Immature natural killer cell (primary cell): ENCODE results near the gene FAM120B. TPM values are rescaled to one million over a fixed set of nuclear protein-coding genes. Genes with fewer than 3 reads are reported as not detected.

Source experiments
- DNase-seq, 3 donors: peaks; one replicate each; pipeline ENCODE4 v3.0.0; 2022; ENCODE audit warnings: mixed read lengths in 1 of 3
- H3K27ac Mint-ChIP-seq, 6 donors: one replicate each; pipeline ENCODE4 v1.8.0; 2020; ENCODE audit warnings: mixed read lengths in 6 of 6, mild to moderate bottlenecking in 5 of 6, inconsistent platforms in 4 of 6, moderate library complexity in 3 of 6
- H3K27me3 Mint-ChIP-seq, 3 donors: one replicate each; pipeline ENCODE4 v1.8.0; 2020 to 2021; ENCODE audit warnings: low read depth in 3 of 3, mild to moderate bottlenecking in 3 of 3, mixed read lengths in 3 of 3, moderate library complexity in 3 of 3, inconsistent platforms in 1 of 3
- H3K36me3 Mint-ChIP-seq, 3 donors: one replicate each; pipeline ENCODE4 v1.8.0; 2020; ENCODE audit warnings: mixed read lengths in 3 of 3, inconsistent platforms in 2 of 3, mild to moderate bottlenecking in 2 of 3
- H3K4me1 Mint-ChIP-seq, 2 donors: one replicate each; pipeline ENCODE4 v1.8.0; 2020; ENCODE audit warnings: inconsistent platforms in 2 of 2, mild to moderate bottlenecking in 2 of 2, mixed read lengths in 2 of 2, moderate library complexity in 1 of 2
- H3K4me3 Mint-ChIP-seq, 5 donors: one replicate each; pipeline ENCODE4 v1.8.0; 2020; ENCODE audit warnings: mild to moderate bottlenecking in 5 of 5, mixed read lengths in 5 of 5, inconsistent platforms in 3 of 5, moderate library complexity in 3 of 5
- H3K9me3 Mint-ChIP-seq, 6 donors: one replicate each; pipeline ENCODE4 v1.8.0; 2020; ENCODE audit warnings: mild to moderate bottlenecking in 6 of 6, mixed read lengths in 6 of 6, inconsistent platforms in 4 of 6, moderate library complexity in 3 of 6
- polyA plus RNA-seq, 3 donors: library from polyadenylated mRNA; unstranded; fragments of 300-500 nt; fragmentation: Illumina TruSeq; gene quantifications; one replicate each; pipeline ENCODE4 v1.2.3, GENCODE V29; 2021

Gene FAM120B
- polyA plus RNA-seq, 3 donors from 2014 or later: 17.4 to 43.1 (median 26.2) TPM

GRCh38 chr6:170268216-170269129 lies 38.1 kb upstream of the FAM120B start:
- Mint-ChIP-seq H3K9me3 (peaks cover 0 to 2% (median 0%) of the 10 kb centered on the region in 6 donors), H3K4me3 (no peak overlapping the region), H3K27me3 (peaks cover 23 to 51% (median 40%) of the 10 kb centered on the region in 3 donors)

DNA sequence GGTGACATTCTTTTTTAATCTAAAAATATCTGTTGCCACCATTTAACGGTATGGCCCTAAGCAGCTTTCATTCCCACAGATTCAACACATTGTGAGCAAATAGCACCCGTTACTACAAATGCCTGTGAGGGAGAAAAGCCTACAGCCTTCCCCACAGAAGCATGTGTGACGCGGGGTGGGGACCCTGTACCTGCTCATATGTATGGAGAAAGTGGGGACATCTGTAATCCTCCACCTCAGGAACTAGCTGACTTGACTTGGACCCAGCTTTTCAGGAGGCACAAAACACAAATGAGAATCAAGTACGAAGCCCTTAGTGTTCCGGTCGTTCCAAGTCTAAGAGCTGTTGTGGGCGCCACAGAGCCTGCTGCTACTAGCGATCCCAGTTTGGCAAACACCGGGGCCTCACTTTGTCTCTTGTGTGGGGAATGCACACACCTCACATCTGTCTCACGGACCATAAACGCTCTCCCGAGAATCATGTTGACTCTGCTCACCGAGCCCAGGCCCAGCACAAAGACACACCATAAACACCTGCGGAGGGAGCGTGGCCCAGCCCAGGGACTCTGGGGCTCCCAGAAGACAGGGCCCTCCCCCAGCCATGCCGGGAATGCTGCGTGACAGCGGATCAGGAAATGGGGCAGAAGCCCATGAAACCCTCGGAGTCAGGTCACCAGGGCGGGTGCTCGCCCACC lies 37.3 kb upstream of the FAM120B start:
- H3K27ac Mint-ChIP-seq: no peak overlapping the region
- peaks cover 0 to 2% (median 0%) of the 10 kb centered on the region in 6 donors for H3K9me3 Mint-ChIP-seq
- peaks cover 21 to 58% (median 44%) of the 10 kb centered on the region in 3 donors for H3K27me3 Mint-ChIP-seq
- H3K4me3 Mint-ChIP-seq: no peak overlapping the region
- DNase-seq: no peak
- H3K36me3 Mint-ChIP-seq: no peaks in the 10 kb centered on the region
- peaks cover 18 to 28% of the 10 kb centered on the region in 2 donors for H3K4me1 Mint-ChIP-seq

More at GRCh38 chr6:170268216-170269129, 38.1 kb upstream of the FAM120B start:
- Mint-ChIP-seq H3K36me3 (no peaks in the 10 kb centered on the region), H3K4me1 (peaks cover 18 to 23% of the 10 kb centered on the region in 2 donors), H3K27ac (no peak overlapping the region)
- no peak for DNase-seq

DNA sequence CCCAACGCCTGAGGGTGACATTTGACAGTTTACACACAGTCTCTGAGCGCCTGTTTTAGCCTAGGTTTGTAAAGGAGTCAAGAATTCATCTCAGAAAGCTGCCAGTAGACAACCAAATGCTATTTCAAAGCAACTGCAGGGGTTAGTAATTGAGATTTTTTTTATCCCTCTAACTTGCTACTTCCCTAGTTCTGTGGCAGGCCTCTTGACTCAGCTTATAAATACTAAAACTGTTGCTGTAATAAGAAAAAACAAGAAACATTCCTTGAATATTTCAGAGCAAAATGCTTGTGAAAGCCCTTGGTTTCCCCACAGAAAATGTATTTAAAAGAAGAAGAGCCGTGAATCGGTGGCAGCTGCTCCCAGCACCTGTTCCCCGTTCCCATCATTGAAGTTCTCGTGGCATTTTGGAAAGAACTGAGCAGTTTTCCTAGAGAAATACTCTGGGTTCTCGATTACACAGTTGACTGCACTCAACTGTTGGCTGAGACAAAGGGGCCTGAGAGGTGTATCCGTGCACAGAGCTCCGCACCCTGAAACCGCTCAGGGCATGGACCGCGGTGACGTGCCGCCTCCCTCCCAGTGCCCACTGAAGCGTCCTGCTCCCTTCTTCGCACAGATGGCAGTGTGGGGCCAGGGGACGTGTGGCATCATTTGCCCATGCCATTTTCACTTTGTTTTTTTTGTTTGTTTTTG lies 36.6 kb upstream of the FAM120B start:
- H3K4me1 Mint-ChIP-seq: peaks cover 18 to 28% of the 10 kb centered on the region in 2 donors
- DNase-seq: no peak
- no peak overlapping the region for H3K27ac Mint-ChIP-seq
- H3K9me3 Mint-ChIP-seq: peaks cover 0 to 2% (median 0%) of the 10 kb centered on the region in 6 donors
- peaks cover 21 to 54% (median 46%) of the 10 kb centered on the region in 3 donors for H3K27me3 Mint-ChIP-seq
- no peaks in the 10 kb centered on the region for H3K36me3 Mint-ChIP-seq
- H3K4me3 Mint-ChIP-seq: peak overlapping the region in 1 of 5 donors; percentile 18

- H3K9me3 Mint-ChIP-seq: no peaks in the 10 kb centered on the region
- peak overlapping the region; percentile 60 to 83 (median 79) for H3K4me3 Mint-ChIP-seq
- H3K27ac Mint-ChIP-seq: peak overlapping the region in 3 of 6 donors; percentile 49 to 74 (median 68)
- no peaks in the 10 kb centered on the region for H3K36me3 Mint-ChIP-seq
- no peak for DNase-seq
- peaks cover 19 to 48% (median 47%) of the 10 kb centered on the region in 3 donors for H3K27me3 Mint-ChIP-seq
- peaks cover 18 to 28% of the 10 kb centered on the region in 2 donors for H3K4me1 Mint-ChIP-seq
Measured at GRCh38 chr6:170270984-170271593, 35.5 kb upstream of the FAM120B start.

- H3K4me1 Mint-ChIP-seq: peaks cover 18 to 28% of the 10 kb centered on the region in 2 donors
- H3K27me3 Mint-ChIP-seq: peaks cover 17 to 51% (median 48%) of the 10 kb centered on the region in 3 donors
- DNase-seq: peak; percentile 92 to 94 (median 92)
- peak overlapping the region; percentile 68 to 82 (median 78) for H3K27ac Mint-ChIP-seq
- no peaks in the 10 kb centered on the region for H3K9me3 Mint-ChIP-seq
- peak overlapping the region; percentile 60 to 83 (median 79) for H3K4me3 Mint-ChIP-seq
- no peaks in the 10 kb centered on the region for H3K36me3 Mint-ChIP-seq
Measured at GRCh38 chr6:170271771-170272314, 34.7 kb upstream of the FAM120B start.

- Mint-ChIP-seq H3K36me3 (peaks cover 0 to 2% (median 0%) of the 10 kb centered on the region in 3 donors), H3K4me3 (peak overlapping the region; percentile 60 to 83 (median 79)), H3K27me3 (peaks cover 20 to 54% (median 53%) of the 10 kb centered on the region in 3 donors), H3K4me1 (peaks cover 20 to 32% of the 10 kb centered on the region in 2 donors), H3K9me3 (no peaks in the 10 kb centered on the region), H3K27ac (peak overlapping the region; percentile 68 to 82 (median 78))
- no peak for DNase-seq
Measured at GRCh38 chr6:170272341-170273065, 34.1 kb upstream of the FAM120B start.

DNA sequence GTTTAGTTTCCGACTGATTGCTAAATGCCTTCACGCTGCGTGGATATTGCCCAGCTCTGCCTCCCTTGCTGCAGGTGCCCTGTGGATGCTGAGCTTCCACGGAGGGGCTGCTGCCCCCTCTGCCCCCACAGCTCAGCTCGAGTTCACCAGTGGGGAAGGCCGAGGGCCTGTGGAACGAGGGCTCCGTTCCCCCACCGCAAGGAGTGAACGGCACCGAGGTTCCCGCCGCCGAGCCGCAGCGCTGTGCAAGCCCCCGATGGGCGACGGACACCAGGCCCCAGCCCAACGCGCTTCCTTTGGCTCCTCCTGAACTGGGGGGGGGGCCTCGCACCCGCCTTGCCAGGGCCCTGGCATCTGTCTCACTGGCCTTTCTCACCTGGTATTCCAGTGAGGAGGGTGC lies 33.4 kb upstream of the FAM120B start:
- DNase-seq: no peak
- peaks cover 17 to 56% (median 54%) of the 10 kb centered on the region in 3 donors for H3K27me3 Mint-ChIP-seq
- H3K36me3 Mint-ChIP-seq: peaks cover 0 to 3% (median 0%) of the 10 kb centered on the region in 3 donors
- peak overlapping the region in 2 of 5 donors; percentile 21 to 27 for H3K4me3 Mint-ChIP-seq
- no peaks in the 10 kb centered on the region for H3K9me3 Mint-ChIP-seq
- H3K4me1 Mint-ChIP-seq: peaks cover 22 to 39% of the 10 kb centered on the region in 2 donors
- peak overlapping the region in 1 of 6 donors; percentile 77 for H3K27ac Mint-ChIP-seq

DNA sequence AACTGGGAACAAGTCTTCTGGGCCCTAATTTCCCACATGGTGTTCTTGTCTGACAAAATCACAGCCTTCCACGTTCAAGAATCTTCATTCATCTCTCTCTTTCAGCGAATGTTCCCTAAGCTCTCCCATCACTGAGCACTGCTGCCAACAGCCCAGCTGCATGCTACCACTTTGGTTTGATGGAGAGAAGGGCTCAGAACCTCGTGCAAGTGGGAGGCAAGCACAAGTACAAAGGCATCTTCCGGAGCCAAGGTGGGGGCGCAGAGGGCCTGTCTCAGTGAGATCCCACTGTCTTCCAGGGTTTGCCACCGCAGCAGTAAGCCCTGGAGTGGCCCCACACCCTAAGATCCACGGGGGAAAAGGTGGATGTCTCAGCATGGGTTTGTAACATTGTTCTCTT lies 32.9 kb upstream of the FAM120B start:
- Mint-ChIP-seq H3K27ac (peak overlapping the region in 2 of 6 donors; percentile 7 to 32), H3K9me3 (no peaks in the 10 kb centered on the region), H3K27me3 (peaks cover 19 to 57% (median 57%) of the 10 kb centered on the region in 3 donors), H3K4me3 (peak overlapping the region in 3 of 5 donors; percentile 12 to 60 (median 21)), H3K36me3 (peaks cover 0 to 3% (median 0%) of the 10 kb centered on the region in 3 donors), H3K4me1 (peaks cover 26 to 44% of the 10 kb centered on the region in 2 donors)
- no peak for DNase-seq

DNA sequence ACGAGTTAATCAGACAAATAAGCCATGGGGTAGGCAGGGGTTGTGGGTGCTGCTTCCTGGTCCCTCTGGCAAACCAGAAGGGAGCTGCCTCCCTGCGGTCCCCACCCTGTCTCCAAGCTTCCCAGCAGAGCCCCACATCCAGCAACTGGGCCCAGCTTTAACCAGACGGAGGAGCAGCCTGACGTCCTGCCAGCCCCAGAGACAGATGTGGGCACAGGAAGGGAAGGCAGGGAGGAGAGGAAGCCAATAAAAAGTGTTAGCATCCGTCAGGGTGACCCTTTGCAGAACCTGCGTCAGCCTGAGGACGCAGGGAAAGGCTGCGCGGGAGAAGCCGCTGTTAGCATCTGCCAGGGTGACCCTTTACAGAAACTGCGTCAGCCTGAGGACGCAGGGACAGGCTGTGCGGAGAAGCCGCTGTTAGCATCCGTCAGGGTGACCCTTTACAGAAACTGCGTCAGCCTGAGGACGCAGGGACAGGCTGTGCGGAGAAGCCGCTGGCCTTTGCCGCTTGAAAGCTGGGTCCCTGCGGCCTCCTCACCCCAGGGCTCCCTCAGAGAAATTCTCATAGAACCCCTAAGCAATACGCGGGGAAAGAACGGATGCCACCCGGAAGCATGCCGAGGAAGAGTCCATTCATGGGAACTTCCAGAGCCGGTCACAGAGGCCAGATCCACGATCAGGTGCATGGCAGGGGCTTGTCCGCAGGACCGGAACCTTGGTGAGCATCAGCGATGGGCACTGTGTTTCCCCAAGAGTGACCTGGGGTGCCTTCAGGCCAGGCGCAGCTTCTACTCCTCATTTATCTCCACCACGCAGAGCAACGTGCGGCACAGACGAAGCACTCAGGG lies 31.6 kb upstream of the FAM120B start:
- no peak overlapping the region for H3K27ac Mint-ChIP-seq
- H3K4me3 Mint-ChIP-seq: no peak overlapping the region
- H3K36me3 Mint-ChIP-seq: peaks cover 0 to 3% (median 0%) of the 10 kb centered on the region in 3 donors
- H3K27me3 Mint-ChIP-seq: peaks cover 20 to 61% (median 56%) of the 10 kb centered on the region in 3 donors
- peaks cover 33 to 57% of the 10 kb centered on the region in 2 donors for H3K4me1 Mint-ChIP-seq
- no peak for DNase-seq
- H3K9me3 Mint-ChIP-seq: no peaks in the 10 kb centered on the region

GRCh38 chr6:170276369-170277057 lies 30.0 kb upstream of the FAM120B start:
- peaks cover 33 to 61% of the 10 kb centered on the region in 2 donors for H3K4me1 Mint-ChIP-seq
- H3K4me3 Mint-ChIP-seq: no peak overlapping the region
- no peaks in the 10 kb centered on the region for H3K9me3 Mint-ChIP-seq
- DNase-seq: no peak
- H3K36me3 Mint-ChIP-seq: peaks cover 0 to 6% (median 3%) of the 10 kb centered on the region in 3 donors
- H3K27me3 Mint-ChIP-seq: peaks cover 17 to 56% (median 51%) of the 10 kb centered on the region in 3 donors
- no peak overlapping the region for H3K27ac Mint-ChIP-seq
